ENCODE data around the gene CSRP3.

The CSRP3 gene

DNA sequence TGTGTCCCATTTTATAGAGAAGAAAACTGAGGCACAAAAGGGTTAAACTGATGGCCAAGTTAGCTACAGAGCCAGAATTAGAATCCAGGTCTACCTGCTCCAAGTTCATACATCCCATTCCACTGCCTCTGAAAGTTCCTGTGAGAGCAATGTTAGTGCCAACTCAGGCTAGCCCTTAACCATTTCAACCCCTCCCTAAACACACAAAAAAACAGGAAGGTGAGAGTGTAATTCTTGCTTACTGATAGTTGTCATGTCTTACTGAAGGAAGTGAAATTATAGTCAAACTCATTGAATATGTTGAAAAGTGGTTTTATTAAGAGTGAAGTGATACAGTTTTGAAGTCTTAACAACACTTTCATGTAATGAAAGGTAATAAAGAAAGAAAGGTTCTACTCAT lies 41.8 kb upstream of the CSRP3 start:
- Mint-ChIP-seq H3K4me1 (peaks cover 22% of the 10 kb centered on the region), H3K4me3 (no peak overlapping the region), H3K9me3 (peaks cover 18% of the 10 kb centered on the region), H3K27ac (no peak overlapping the region), H3K27me3 (ENCODE audit: low read depth, poor library complexity) (peaks cover 40% of the 10 kb centered on the region), H3K36me3 (ENCODE audit: low read depth) (no peaks in the 10 kb centered on the region)
- no peak for DNase-seq
- TF ChIP-seq CTCF (IDR thresholded peaks at IDR 0.05), result no peak

DNA sequence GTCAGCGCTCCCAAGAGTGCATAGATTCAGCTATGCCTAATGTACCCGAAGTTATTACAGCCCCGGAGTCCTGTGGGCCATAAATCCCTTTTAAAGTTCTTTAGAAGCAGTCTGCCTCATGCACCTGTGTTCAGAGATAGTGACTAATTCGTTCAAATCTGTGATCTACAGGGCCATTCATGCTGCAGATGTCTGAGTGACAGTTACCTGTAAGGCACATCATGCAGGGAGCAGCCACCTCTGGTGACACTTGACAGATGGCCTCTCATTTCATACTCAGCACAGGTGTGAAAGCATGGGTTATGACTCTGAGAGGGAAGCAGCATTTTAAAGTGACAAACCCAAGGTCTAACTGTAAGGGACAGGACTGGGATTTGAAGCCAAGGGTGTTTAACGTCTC lies 41.4 kb upstream of the CSRP3 start:
- no peak for TF ChIP-seq CTCF (IDR thresholded peaks at IDR 0.05)
- Mint-ChIP-seq H3K27me3 (ENCODE audit: low read depth, poor library complexity) (peaks cover 40% of the 10 kb centered on the region), H3K4me3 (peak overlapping the region; percentile 91), H3K36me3 (ENCODE audit: low read depth) (no peaks in the 10 kb centered on the region), H3K27ac (no peak overlapping the region), H3K9me3 (peaks cover 13% of the 10 kb centered on the region), H3K4me1 (peaks cover 22% of the 10 kb centered on the region)
- DNase-seq, result no peak

- H3K4me3 Mint-ChIP-seq, result peak overlapping the region; percentile 91
- H3K4me1 Mint-ChIP-seq, result peaks cover 27% of the 10 kb centered on the region
- H3K36me3 Mint-ChIP-seq (ENCODE audit: low read depth), result no peaks in the 10 kb centered on the region
- H3K27me3 Mint-ChIP-seq (ENCODE audit: low read depth, poor library complexity), result peaks cover 40% of the 10 kb centered on the region
- no peak for TF ChIP-seq CTCF (IDR thresholded peaks at IDR 0.05)
- peak; percentile 42 for DNase-seq
- no peak overlapping the region for H3K27ac Mint-ChIP-seq
- peaks cover 7% of the 10 kb centered on the region for H3K9me3 Mint-ChIP-seq
Measured at GRCh38 chr11:19242179-19242932, 40.6 kb upstream of the CSRP3 start.

GRCh38 chr11:19241260-19242178 lies 39.7 kb upstream of the CSRP3 start:
- H3K27ac Mint-ChIP-seq, result no peak overlapping the region
- H3K4me1 Mint-ChIP-seq, result peaks cover 27% of the 10 kb centered on the region
- no peaks in the 10 kb centered on the region for H3K9me3 Mint-ChIP-seq
- DNase-seq, result peak; percentile 72
- no peak for TF ChIP-seq CTCF (IDR thresholded peaks at IDR 0.05)
- H3K36me3 Mint-ChIP-seq (ENCODE audit: low read depth), result peaks cover 3% of the 10 kb centered on the region
- H3K4me3 Mint-ChIP-seq, result peak overlapping the region; percentile 91
- peaks cover 38% of the 10 kb centered on the region for H3K27me3 Mint-ChIP-seq (ENCODE audit: low read depth, poor library complexity)

GRCh38 chr11:19240420-19241259 lies 38.9 kb upstream of the CSRP3 start, which contains the start of gene E2F8:
Gene E2F8, minus strand, starts transcription at chr11:19240945. Its CDS starts 824 bp downstream, at chr11:19240121.
- H3K9me3 Mint-ChIP-seq, result no peaks in the 10 kb centered on the region
- peaks cover 36% of the 10 kb centered on the region for H3K27me3 Mint-ChIP-seq (ENCODE audit: low read depth, poor library complexity)
- H3K4me3 Mint-ChIP-seq, result peak within 1 kb of the TSS; percentile 91
- peaks cover 12% of the 10 kb centered on the region for H3K36me3 Mint-ChIP-seq (ENCODE audit: low read depth)
- TF ChIP-seq CTCF (IDR thresholded peaks at IDR 0.05), result no peak
- peak; percentile 97 for DNase-seq
- H3K4me1 Mint-ChIP-seq, result peaks cover 27% of the 10 kb centered on the region
- peak within 1 kb of the TSS; percentile 14 for H3K27ac Mint-ChIP-seq

All from nephron progenitor cell (in vitro differentiated cells).